ENCODE data around the gene ZNF74. TPM values are rescaled to one million over a fixed set of nuclear protein-coding genes. Genes with fewer than 3 reads are reported as not detected.

The ZNF74 gene
- total and polyA plus RNA-seq, 10 of the 15 experiments (the other 5 are each of a cell fraction or from before 2014, with no cell fraction given): 0.37 to 9.3 (median 5.1) TPM

- POLR2A ChIA-PET: interaction anchor here (0.8 kb wide), 1 partner anchor 39 kb away, joined by 3 read pairs; no protein-coding TSS in a partner anchor
- H3K36me3 ChIP-seq (ENCODE audit: control insufficient read depth in 2 of 2, insufficient read depth in 2 of 2, low read length in 1 of 2): peaks cover 0 to 10% of the 10 kb centered on the region in 2 experiments; a peak in 1 of 4 replicates
- H3K4me1 ChIP-seq (ENCODE audit: control insufficient read depth, insufficient read depth, low read length): peaks cover 9% of the 10 kb centered on the region
- CTCF ChIA-PET: interaction anchor here (0.7 to 2.8 kb wide), 14 partner anchors 8 to 420 kb away, joined by 3 to 58 read pairs (median 3); no protein-coding TSS in a partner anchor
- no peak overlapping the region for H3K4me3 ChIP-seq
- H3K27ac ChIP-seq (ENCODE audit: control insufficient read depth, insufficient read depth): no peak overlapping the region
- DNase-seq (ENCODE audit: low read depth, low spot score): no peak
- FAIRE-seq: no peak
- no peak overlapping the region for H3K4me2 ChIP-seq (ENCODE audit: control insufficient read depth, insufficient read depth)
- BruUV-seq (replicated peaks): no TSS peak
- no peaks in the 10 kb centered on the region for H4K20me1 ChIP-seq (ENCODE audit: control insufficient read depth, insufficient read depth)
- SMC1A ChIA-PET (ENCODE audit: uncharacterized antibody, unreplicated experiment): interaction anchor here (1.3 to 1.8 kb wide), 3 partner anchors 38 to 299 kb away, joined by 3 to 20 read pairs (median 3); no protein-coding TSS in a partner anchor
- RAD21 ChIA-PET (ENCODE audit: unreplicated experiment): interaction anchor here (1.3 to 2.1 kb wide), 2 partner anchors 38 to 47 kb away, joined by 4 to 42 read pairs; no protein-coding TSS in a partner anchor
- in situ Hi-C loops (cut with MboI) (loop anchor here (5.0 kb wide), 1 partner anchor 33 kb away; no protein-coding TSS in a partner anchor), intact Hi-C loops (cut with micrococcal nuclease; ENCODE audit: unreplicated experiment) (loop anchor here (1.0 to 5.0 kb wide), 3 partner anchors 37 to 298 kb away; no protein-coding TSS in a partner anchor)
- no peaks in the 10 kb centered on the region for H3K27me3 ChIP-seq (replicated peaks in 1 of 2; ENCODE audit: control insufficient read depth in 2 of 2, insufficient read depth in 2 of 2, low read length in 1 of 2)
- H3K79me2 ChIP-seq (ENCODE audit: control insufficient read depth, insufficient read depth, low read length): no peaks in the 10 kb centered on the region
- WGBS (ENCODE audit: insufficient coverage, insufficient replicate concordance, low lambda C conversion rate, missing lambda C conversion rate): 90% methylated on average over 8 of the region's 8 CpGs
- no peaks in the 10 kb centered on the region for H3K9me3 ChIP-seq (replicated peaks; ENCODE audit: control insufficient read depth, insufficient read depth, low read length)
- H2AFZ ChIP-seq (ENCODE audit: control insufficient read depth, low read depth, low read length): no peak overlapping the region
- ATAC-seq: no peak
- no peak overlapping the region for H3K9ac ChIP-seq (ENCODE audit: control insufficient read depth, insufficient read depth, low read length)
- TF ChIP-seq IRF5 (IDR thresholded peaks at IDR 0.05; ENCODE audit: borderline replicate concordance) (no peak), KDM1A (IDR thresholded peaks at IDR 0.05; ENCODE audit: borderline replicate concordance) (no peak), E2F8 (IDR thresholded peaks at IDR 0.05; ENCODE audit: low read depth, partially characterized antibody) (no peak), CREB1 (IDR thresholded peaks at IDR 0.05; ENCODE audit: low read depth) (no peak), ZNF687 (IDR thresholded peaks at IDR 0.05) (no peak), BMI1 (IDR thresholded peaks at IDR 0.05; ENCODE audit: borderline replicate concordance) (no peak), ZNF622 (IDR thresholded peaks at IDR 0.05) (no peak)
- TF ChIP-seq, protein P1, sequence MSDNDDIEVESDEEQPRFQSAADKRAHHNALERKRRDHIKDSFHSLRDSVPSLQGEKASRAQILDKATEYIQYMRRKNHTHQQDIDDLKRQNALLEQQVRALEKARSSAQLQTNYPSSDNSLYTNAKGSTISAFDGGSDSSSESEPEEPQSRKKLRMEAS (IDR thresholded peaks at IDR 0.05; ENCODE audit: low read depth, low read length): no peak
- TF ChIP-seq, protein P2, sequence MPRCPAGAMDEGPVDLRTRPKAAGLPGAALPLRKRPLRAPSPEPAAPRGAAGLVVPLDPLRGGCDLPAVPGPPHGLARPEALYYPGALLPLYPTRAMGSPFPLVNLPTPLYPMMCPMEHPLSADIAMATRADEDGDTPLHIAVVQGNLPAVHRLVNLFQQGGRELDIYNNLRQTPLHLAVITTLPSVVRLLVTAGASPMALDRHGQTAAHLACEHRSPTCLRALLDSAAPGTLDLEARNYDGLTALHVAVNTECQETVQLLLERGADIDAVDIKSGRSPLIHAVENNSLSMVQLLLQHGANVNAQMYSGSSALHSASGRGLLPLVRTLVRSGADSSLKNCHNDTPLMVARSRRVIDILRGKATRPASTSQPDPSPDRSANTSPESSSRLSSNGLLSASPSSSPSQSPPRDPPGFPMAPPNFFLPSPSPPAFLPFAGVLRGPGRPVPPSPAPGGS (IDR thresholded peaks at IDR 0.05; ENCODE audit: borderline replicate concordance, insufficient read depth, low read depth, low read length, poor library complexity, severe bottlenecking): no peak
Observed at GRCh38 chr22:20455709-20456063, 61.7 kb downstream of the ZNF74 start.
